Myocyte (in vitro differentiated cells): ENCODE data around the gene MSL2. TPM values are rescaled to one million over a fixed set of nuclear protein-coding genes. Genes with fewer than 3 reads are reported as not detected.
"Not testable (repeated sequence)": the region's sequence is repeated elsewhere in the genome, so short reads cannot be mapped to it uniquely, and the experiment has no call there.

ENCODE experiments used
- DNase-seq: peaks from one replicate; pipeline ENCODE4 v3.0.0-alpha.2; 2012; ENCODE audit warnings: low read depth
- total RNA-seq: library from RNA; depleted of rRNA; stranded (reverse); fragments of >200 nt; gene quantifications from 2 replicates; pipeline ENCODE4 v1.2.3, GENCODE V29; 2014

Gene MSL2
- total RNA-seq, 1 donor from 2014 or later, result 14.4 TPM

- no peak for DNase-seq
Observed at GRCh38 chr3:136192831-136193230, 3.3 kb downstream of the MSL2 start.

- peak; percentile 13 for DNase-seq
Observed at GRCh38 chr3:136192195-136192594, 3.9 kb downstream of the MSL2 start.

GRCh38 chr3:136189859-136190617 lies 6.1 kb downstream of the MSL2 start:
- DNase-seq, result no peak

- no peak for DNase-seq
Observed at GRCh38 chr3:136189043-136189442, 7.1 kb downstream of the MSL2 start.

- DNase-seq, result no peak
Observed at GRCh38 chr3:136187868-136188267, 8.3 kb downstream of the MSL2 start.

GRCh38 chr3:136186846-136187245 lies 9.3 kb downstream of the MSL2 start:
- no peak for DNase-seq

GRCh38 chr3:136186344-136186743 lies 9.8 kb downstream of the MSL2 start:
- no peak for DNase-seq

GRCh38 chr3:136184703-136185102 lies 11.4 kb downstream of the MSL2 start:
- DNase-seq, result no peak

- DNase-seq, result no peak
Observed at GRCh38 chr3:136181741-136182140, 14.4 kb downstream of the MSL2 start.

- DNase-seq, result no peak
Observed at GRCh38 chr3:136177876-136178275, 18.3 kb downstream of the MSL2 start.

GRCh38 chr3:136173939-136174490 lies 22.1 kb downstream of the MSL2 start:
- no peak for DNase-seq

- DNase-seq, result no peak
Observed at GRCh38 chr3:136171097-136171542, 25.0 kb downstream of the MSL2 start.

GRCh38 chr3:136168236-136168635 lies 27.9 kb downstream of the MSL2 start:
- DNase-seq, result not testable (repeated sequence)

GRCh38 chr3:136166507-136166906 lies 29.6 kb downstream of the MSL2 start:
- no peak for DNase-seq

GRCh38 chr3:136163607-136164006 lies 32.5 kb downstream of the MSL2 start:
- peak; percentile 69 for DNase-seq

- DNase-seq, result no peak
Observed at GRCh38 chr3:136162322-136162721, 33.8 kb downstream of the MSL2 start.

GRCh38 chr3:136161516-136161915 lies 34.6 kb downstream of the MSL2 start:
- no peak for DNase-seq

GRCh38 chr3:136152963-136153362 lies 43.2 kb downstream of the MSL2 start:
- no peak for DNase-seq

- no peak for DNase-seq
Observed at GRCh38 chr3:136152176-136152843, 43.8 kb downstream of the MSL2 start.

GRCh38 chr3:136151219-136151618 lies 44.9 kb downstream of the MSL2 start:
- DNase-seq, result no peak

- DNase-seq, result no peak
Observed at GRCh38 chr3:136149667-136150066, 46.5 kb downstream of the MSL2 start.

- no peak for DNase-seq
Observed at GRCh38 chr3:136146981-136147729, 49.0 kb downstream of the MSL2 start.
